T-helper 2 cell treated with Interferon-gamma antibody and Interleukin-4, amounts not matched to agents 100 ng/mL and 5 ng/mL, for 36 hours (primary cell): ENCODE results near the gene LRRC26. TPM values are rescaled to one million over a fixed set of nuclear protein-coding genes. Genes with fewer than 3 reads are reported as not detected.
"Not testable (repeated sequence)": the region's sequence is repeated elsewhere in the genome, so short reads cannot be mapped to it uniquely, and the experiment has no call there.

Source experiments
- intact Hi-C: fragments of 100-400 bp; cut with micrococcal nuclease; formaldehyde crosslinking; loops from one replicate; pipeline ENCODE4 v1.15.1; 2023
- total RNA-seq: library from RNA; stranded (reverse); gene quantifications from 2 replicates; pipeline ENCODE4 v1.2.3, GENCODE V29; 2022

LRRC26 gene
- total RNA-seq, 1 donor from 2014 or later: not detected

DNA sequence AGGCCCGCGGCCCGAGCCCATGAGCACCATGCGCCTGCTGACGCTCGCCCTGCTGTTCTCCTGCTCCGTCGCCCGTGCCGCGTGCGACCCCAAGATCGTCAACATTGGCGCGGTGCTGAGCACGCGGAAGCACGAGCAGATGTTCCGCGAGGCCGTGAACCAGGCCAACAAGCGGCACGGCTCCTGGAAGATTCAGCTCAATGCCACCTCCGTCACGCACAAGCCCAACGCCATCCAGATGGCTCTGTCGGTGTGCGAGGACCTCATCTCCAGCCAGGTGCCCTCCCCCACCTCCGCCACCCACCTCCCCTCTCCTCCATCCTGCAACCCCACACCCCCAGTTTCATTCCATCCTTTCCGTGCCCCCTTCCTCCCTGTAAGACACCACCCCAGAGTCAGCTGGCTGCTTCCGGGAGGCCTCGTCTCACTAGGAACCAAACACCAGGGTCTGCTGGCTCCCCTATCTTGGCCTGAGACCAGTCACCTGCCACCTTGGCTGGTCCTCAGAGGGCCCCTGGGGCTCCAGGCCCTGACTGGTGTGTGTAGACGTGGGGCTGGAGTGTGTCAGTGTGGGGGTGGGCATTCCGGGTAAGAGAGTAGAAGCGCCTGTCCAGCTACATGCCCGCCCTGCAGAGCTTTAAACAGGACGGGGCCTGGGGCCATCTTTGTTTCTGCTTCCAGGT lies 30.2 kb downstream of the LRRC26 start:
- intact Hi-C loops: no loop called here

DNA sequence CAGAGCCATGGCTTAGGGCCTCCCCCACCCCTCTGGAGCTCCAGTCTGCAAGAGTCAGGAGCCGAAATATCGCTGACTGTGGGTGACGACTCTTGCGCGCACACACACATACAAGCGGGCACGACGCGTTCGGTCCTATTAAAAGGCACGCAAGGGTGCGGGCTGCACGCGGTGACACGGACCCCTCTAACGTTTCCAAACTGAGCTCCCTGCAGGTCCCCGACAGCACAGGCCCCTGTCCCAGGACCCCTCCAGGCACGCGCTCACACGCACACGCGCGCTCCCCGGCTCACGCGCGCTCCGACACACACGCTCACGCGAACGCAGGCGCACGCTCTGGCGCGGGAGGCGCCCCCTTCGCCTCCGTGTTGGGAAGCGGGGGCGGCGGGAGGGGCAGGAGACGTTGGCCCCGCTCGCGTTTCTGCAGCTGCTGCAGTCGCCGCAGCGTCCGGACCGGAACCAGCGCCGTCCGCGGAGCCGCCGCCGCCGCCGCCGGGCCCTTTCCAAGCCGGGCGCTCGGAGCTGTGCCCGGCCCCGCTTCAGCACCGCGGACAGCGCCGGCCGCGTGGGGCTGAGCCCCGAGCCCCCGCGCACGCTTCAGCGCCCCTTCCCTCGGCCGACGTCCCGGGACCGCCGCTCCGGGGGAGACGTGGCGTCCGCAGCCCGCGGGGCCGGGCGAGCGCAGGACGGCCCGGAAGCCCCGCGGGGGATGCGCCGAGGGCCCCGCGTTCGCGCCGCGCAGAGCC lies 31.0 kb downstream of the LRRC26 start, which contains the start of gene GRIN1:
Gene GRIN1, plus strand, starts transcription at position 433 of the 746 bp plus-strand sequence. CDS start 333 bp downstream, outside the sequence.
- intact Hi-C loops: no loop called here

DNA sequence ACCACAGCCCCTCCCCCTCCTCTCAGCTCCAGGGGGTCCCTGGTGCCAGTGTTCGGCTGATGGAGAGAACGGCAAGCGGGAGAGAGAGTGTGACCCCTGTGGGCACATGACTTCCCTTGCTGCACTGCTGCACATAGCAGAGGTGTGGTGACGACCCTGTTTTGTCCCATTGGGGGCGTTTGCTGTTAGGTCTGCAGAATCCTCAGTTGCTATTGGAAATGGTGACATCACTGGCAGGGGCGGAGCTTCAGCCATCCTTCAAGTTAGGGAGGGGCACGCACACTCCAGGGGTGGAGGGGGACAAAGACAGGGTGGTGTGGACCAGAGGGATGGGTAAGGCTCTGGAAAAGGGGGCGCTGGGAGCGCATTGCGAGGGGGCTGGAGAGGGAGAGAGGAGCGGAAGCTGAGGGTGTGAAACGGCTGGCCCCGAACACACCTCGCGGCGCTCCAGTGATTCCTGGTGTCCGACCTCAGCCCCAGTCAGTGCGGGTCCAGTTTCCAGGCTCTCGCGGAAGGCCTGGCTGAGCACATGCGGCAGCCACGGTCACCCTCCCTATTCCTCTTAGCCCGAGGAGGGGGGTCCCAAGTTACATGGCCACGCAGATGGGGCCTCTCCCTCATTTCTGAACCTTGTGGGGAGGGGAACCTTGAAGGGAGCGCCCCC lies 31.7 kb downstream of the LRRC26 start:
- intact Hi-C loops: no loop called here

DNA sequence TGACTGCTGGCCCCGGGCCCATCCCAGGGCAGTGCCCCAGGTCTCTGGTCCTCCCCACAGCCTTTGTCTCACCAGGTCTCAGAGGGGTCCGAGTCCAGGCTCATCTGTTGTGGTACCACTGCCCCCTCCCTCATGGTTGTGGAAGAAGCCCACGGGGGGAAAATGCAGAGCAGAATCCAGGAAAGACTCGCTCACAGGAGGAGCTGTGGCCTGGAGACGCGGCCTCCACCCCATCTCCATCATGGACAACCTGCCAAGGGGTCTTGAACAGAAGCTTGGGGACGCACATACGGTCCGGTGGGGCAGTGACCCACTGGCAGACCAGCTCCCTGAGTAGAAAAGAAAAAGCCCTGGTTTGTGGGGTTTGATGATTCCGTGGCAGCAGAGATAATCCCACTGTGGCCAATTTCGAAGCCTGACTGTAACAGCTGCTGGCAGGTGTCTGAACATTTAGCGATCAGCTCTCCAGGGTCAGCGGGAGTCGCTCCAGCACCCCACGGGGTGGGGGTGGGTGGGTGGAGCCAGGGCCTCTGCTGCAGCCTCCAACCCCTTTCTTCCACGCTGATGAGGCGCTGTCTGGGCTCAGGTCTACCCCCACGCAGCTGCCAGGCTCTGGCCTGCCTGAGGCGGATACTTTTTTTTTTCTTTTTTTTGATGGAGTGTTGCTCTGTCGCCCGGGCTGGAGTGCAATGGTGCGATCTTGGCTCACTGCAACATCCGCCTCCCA lies 32.8 kb downstream of the LRRC26 start:
- intact Hi-C loops: no loop called here

DNA sequence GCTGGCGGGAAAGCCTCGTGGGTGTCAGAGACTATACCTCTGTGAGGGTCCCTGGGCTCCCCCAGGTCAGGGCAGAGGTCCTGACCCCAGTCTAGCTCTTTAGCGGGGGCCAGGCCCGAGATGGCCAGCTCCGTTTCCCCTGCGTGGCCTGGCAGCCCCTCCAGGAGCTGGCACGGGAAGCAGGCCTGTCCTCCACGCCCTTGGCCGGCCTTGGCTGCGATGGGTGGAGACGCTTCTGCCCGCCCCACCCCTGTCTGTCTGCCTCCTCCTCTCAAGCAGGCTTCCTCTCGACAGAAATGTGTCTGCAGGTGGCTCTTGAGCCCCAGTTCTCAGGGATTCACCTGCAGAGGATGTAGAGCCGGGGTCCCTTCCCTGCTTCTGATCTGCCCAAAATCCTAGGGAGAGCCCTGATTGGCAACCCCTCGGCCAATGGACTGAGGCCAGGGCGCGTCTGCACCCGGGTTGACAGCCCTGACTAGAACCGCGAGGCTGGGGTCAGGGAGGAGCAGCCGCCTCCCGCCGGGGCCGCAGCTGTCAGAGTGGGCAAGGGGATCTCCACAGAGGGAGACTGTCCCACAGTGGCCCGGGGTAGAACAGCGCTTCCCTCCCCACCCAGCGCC lies 33.5 kb downstream of the LRRC26 start:
- intact Hi-C loops: no loop called here

DNA sequence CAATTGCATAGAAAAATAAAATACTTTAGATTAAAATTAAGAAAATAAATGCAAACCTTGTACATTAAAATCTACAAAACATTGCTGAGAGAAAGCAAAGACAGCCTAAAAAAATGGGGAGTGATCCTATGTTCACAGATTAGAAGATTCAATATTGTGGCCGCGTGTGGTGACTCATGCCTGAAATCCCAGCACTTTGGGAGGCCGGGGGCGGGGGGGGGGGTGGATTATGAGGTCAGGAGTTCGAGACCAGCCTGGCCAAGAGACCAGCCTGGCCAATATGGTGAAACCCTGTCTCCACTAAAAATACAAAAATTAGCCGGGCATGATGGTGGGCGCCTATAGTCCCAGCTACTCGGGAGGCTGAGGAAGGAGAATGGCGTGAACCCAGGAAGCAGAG lies 34.7 kb downstream of the LRRC26 start:
- intact Hi-C loops: not testable (repeated sequence)

DNA sequence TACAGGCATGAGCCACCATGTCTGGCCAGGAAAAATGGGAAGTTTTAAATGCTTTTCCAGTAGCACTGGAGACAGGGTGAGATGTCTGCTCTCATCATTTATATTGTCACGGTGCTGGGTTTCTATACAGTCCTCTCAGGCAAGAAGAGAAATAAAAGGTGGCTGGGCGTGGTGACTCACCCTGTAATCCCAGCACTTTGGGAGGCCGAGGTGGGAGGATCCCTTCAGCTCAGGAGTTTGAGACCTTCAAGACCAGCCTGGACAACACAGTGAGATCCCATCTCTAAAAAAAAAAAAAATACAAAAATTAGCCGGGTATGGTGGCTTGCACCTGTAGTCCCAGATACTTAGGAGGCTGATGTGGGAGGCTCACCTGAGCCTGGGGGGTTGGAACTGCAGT lies 35.7 kb downstream of the LRRC26 start:
- intact Hi-C loops: no loop called here

DNA sequence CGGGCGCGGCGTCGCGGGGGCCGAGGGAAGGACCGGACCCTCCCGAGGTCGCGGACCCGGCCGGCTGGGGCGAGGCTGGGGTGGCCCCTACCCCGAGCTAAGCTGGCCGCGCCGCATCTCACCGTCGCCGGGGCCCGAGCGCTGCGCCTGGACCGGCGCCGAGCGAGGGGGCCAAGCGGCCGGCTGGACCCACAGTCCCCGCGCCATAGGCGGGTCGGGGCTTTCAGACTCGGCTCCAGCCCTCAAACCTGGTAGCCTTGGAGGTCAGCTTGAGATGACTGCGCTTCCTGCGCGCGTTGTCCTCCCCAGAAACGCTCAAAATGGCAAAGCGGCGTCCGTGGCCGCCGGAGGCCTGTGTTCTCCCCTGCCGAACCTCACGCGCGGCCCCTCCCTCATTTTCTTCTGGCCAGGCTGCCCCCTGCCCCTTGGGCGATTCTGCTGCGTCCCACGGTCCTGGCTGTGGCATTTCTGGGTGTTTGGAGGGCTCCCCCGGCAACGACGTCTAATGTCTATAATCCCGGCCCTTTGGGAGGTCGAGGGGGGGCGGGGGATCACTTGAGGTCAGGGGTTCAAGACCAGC lies 39.6 kb downstream of the LRRC26 start:
- intact Hi-C loops: no loop called here

DNA sequence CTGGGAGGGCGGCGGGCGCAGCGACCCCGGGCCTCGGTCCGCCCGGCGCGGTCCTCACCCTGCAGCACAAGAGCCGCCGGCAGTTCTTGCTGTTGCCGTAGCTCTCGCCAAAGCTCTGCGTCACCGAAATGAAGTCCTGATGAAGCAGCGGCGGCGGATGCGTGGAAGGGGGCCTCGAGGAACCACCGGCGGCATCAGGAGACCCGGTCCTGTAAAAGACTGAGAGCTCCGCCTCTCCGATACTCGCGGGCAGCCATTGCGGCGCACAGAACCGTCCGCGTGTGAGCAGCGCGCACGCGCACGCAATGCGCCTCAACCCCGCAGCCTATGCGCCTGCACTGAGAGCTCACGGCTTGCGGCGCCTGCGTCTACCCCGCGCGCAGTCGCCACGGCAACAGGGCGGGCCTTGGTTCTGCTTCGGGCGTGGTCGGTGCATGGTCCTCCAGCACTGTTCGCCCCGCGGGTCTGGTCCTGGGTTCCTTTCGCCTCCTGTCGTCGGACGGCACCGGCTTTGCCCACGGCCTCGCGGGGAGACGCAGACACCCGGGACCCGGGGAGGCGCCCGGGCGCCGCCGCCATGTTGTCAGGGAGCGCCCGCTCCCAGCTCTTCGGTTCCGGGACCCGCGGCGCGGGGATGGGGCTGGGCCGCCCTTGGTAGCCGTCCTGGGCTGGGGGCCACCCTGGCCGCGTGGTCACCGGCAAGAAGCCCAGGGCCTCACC lies 40.2 kb downstream of the LRRC26 start:
- intact Hi-C loops: loop anchor here (2.0 to 5.0 kb wide), 3 partner anchors 58 to 93 kb away; partner anchors contain the start of genes ANAPC2, NDOR1, RNF208 and SSNA1

DNA sequence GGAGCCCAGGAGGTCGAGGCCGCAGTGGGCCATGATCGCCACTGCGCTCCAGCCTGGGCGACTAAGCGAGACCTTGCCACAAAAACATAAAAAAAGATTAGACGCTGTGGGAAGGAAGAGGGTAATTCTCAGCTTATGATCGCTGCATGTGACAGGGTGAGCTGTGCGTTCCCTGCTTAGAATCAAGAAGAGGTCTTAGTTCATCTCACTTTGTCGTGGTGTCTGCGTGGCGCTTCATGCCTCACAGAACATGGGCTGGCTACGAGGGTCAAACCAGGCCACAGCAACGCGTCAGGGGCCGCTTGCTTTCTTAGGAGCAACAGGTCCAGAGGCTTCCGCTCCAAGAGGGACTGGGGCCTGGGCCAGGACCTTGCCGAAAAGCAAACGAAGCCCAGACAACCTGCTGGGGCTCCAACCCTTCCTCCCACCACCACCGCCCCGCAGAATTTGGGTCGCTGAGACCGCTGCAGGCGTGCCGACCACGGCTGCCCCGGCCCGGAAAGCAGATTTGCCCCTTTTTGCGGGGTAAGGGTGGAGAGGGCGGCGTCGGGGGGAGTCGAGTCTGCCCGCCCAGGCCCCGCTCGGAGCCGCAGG lies 40.9 kb downstream of the LRRC26 start:
- intact Hi-C loops: loop anchor here (2.0 to 5.0 kb wide), 3 partner anchors 58 to 94 kb away; partner anchors contain the start of genes ANAPC2, NDOR1, RNF208 and SSNA1

DNA sequence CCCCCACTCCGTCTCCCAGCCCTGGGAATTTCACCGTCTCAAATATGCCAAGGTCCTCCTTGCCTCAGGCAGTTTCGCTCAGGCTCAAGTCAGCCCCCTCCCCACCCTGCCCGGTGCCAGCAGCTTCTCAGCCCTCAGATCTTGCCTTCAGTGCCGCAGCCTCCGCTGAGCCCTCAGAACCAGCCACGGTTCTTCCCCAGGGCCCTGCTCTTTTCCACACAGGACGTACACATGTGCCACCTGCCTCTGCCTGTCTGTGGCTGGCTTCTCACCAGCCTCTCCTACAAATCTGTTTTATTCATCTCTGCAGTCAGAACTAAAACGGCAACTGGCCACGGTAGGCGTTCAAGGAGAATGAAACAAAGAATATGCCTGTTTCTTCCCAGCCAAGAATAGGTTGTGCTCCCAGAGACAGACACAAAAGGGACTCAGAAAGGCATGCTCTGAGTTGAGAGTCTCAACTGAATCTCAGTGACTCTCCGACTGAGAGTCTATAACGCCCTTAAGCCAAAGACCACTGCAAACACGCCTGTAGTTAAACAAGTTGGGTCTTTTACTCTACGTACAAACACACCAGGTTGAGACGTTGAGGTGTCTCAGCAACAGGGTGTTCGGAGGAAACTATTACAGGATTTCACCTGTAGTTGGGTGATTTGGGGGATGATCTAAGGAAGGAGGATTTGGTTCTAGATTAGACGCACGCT lies 41.5 kb downstream of the LRRC26 start:
- intact Hi-C loops: loop anchor here (2.0 to 5.0 kb wide), 3 partner anchors 59 to 94 kb away; partner anchors contain the start of genes ANAPC2, NDOR1, RNF208 and SSNA1

DNA sequence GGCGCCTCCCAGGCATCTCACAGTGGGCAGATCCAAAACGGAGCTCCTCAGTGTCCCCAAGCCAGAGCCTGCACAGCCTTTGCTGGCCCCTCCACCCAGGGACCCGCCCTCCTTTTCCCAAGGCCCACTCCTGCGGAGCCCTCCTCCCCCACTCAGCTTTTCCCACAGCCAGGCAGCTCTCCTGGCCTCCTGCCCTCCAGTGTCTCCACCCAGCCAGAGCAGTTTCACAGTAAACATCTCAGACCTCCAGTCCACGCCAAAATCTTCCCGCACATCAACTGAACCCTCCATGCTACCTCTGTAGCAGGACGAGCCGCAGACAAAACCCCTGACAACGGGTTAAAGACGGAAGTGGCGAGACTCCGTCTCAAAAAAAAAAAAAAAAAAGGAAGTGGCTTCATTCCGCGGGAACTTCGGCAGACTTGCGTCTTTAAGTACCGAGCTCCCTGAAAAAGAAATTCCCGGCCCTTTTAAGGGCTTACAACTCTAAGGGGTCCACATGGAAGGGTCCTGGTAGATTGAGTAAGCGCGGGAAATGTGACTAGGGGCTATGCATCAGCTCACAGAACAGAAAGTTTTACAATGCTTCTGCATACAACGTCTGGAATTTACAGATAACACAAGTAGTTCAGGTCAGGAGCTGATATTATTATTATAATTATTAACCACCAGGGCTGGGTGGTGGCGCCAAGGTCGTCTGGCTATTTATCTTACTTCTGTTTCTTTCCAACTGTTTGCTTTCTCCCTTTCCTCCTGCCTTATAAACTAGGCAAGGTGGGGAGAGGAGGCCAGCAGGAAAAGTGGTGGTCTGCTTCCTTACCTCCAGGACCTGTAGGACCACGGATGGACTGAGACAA lies 42.3 kb downstream of the LRRC26 start:
- intact Hi-C loops: loop anchor here (1.0 to 5.0 kb wide), 4 partner anchors 32 to 95 kb away; partner anchors contain the start of genes ANAPC2, NDOR1, RNF208 and SSNA1

DNA sequence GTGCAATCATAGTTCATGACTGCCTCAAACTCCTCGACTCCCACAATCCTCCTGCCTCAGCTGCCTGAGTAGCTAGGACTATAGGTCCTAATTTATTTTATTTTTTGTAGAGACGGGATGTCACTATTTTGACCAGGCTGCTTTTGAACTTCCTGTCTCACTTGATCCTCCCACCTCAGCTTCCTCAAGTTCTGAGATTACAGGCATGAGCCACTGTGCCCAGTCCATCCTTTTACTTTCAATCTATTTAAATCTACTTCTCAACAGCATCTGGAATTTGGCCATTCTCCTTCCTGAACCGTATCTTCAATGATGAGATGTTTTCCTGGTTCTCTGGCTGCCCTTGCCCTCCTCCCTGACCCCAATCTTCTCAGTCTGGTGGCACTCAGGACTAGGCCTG lies 43.1 kb downstream of the LRRC26 start:
- intact Hi-C loops: loop anchor here (1.0 to 5.0 kb wide), 3 partner anchors 31 to 81 kb away; partner anchors contain the start of genes ANAPC2, NDOR1, SSNA1 and TMEM203

DNA sequence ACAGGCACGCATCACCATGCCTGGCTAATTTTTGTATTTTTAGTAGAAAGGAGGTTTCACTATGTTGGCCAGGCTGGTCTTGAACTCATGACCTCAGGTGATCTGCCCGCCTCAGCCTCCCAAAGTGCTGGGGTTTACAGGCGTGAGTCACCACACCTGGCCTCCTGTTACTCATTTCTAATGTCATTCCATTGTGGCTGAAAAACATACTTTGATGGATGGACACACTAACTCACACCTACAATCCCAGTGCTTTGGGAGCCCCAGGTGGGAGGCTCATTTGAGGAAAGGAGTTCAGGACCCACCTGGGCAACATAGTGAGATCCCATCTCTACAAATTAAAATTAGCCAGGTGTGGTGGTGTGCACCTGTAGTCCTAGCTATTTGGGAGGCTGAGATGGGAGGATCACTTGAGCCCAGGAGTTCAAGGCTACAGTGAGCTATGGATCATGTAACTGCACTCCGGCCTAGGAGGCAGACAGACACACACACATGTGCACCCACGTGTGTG lies 45.8 kb downstream of the LRRC26 start:
- intact Hi-C loops: not testable (repeated sequence)

DNA sequence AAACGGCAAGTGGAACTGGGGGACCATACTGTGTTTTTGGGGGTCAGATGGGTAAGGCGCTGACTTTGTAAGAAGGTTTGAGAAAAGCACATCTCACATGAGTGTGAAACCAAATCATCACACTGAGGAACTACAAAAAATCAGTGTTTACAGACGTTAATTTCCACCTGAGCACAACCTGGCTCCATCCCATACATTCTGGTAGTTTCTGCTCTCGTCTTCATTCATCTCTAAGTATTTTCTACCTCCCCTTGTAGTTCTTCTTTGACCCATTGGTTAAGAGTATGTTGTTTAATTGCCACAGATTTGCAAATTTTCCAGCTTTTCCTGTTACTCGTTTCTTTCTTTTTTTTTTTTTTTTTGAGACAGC lies 46.4 kb downstream of the LRRC26 start:
- intact Hi-C loops: no loop called here

DNA sequence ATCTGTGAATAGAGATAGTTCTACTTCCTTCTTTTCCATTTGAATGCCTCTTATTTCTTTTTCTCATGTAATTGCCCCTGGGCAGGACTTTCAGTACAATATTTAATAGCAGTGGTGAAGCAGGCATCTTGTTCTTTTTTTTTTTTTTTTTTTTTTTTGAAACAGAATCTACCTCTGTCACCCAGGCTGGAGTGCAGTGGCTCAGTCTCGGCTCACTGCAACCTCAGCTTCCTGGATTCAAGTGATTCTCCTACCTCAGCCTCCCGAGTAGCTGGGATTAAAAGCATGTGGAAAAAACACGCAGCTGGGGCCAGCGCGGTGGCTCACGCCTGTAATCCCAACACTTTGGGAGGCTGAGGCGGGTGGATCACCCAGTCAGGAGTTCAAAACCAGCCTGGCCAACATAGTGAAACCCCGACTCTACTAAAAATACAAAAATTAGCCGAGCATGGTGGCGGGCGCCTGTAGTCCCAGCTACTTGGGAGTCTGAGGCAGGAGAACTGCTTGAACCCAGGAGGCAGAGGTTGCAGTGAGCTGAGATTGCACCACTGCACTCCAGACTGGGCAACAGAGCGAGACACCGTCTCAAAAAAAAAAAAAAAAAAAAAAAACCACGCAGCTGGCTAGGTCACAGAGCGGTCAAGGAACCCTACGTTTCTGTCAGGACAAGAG lies 46.9 kb downstream of the LRRC26 start:
- intact Hi-C loops: not testable (repeated sequence)
